HG03457 (cell line): Measurements from ENCODE around the gene FBLIM1.
"Not testable (repeated sequence)": the region's sequence is repeated elsewhere in the genome, so short reads cannot be mapped to it uniquely, and the experiment has no call there.

Experiments used
- ATAC-seq: cut with Tn5 transposase; IDR thresholded peaks from one replicate; pipeline ENCODE4 v1.9.1; 2021; ENCODE audit warnings: moderate number of reproducible peaks; ENCODE audit not compliant: unreplicated experiment

Gene FBLIM1

GRCh38 chr1:15807121-15807520, 48.5 kb downstream of the FBLIM1 start:
- ATAC-seq: no peak

GRCh38 chr1:15807549-15807948, 49.0 kb downstream of the FBLIM1 start, which contains the start of gene UQCRHL:
TSS of gene UQCRHL (minus strand) at chr1:15807649. CDS start at chr1:15807649, 0 bp downstream.
- ATAC-seq: not testable (repeated sequence)

GRCh38 chr1:15808955-15809354, 50.4 kb downstream of the FBLIM1 start:
- no peak for ATAC-seq

- no peak for ATAC-seq
These were observed 51.5 kb downstream of the FBLIM1 start for GRCh38 chr1:15810073-15810472.

- no peak for ATAC-seq
These were observed 58.1 kb downstream of the FBLIM1 start for GRCh38 chr1:15816674-15817073.

GRCh38 chr1:15820478-15820877, 61.9 kb downstream of the FBLIM1 start:
- no peak for ATAC-seq

GRCh38 chr1:15825800-15826199, 67.2 kb downstream of the FBLIM1 start:
- no peak for ATAC-seq

- ATAC-seq: no peak
These were observed 68.4 kb downstream of the FBLIM1 start for GRCh38 chr1:15826810-15827507.

- not testable (repeated sequence) for ATAC-seq
These were observed 69.0 kb downstream of the FBLIM1 start for GRCh38 chr1:15827567-15827966.

- ATAC-seq: not testable (repeated sequence)
These were observed 70.3 kb downstream of the FBLIM1 start for GRCh38 chr1:15828931-15829330.

- no peak for ATAC-seq
These were observed 71.7 kb downstream of the FBLIM1 start for GRCh38 chr1:15830258-15830657.

- no peak for ATAC-seq
These were observed 74.6 kb downstream of the FBLIM1 start for GRCh38 chr1:15833069-15833679.

GRCh38 chr1:15833842-15834405, 75.3 kb downstream of the FBLIM1 start:
- ATAC-seq: no peak

GRCh38 chr1:15834406-15835204, 76.0 kb downstream of the FBLIM1 start:
- peak; percentile 32 for ATAC-seq

GRCh38 chr1:15835205-15835740, 76.7 kb downstream of the FBLIM1 start:
- peak; percentile 4 for ATAC-seq

GRCh38 chr1:15835741-15836510, 77.3 kb downstream of the FBLIM1 start:
- peak; percentile 37 for ATAC-seq
